ENCODE measurements around the gene IFITM2.

IFITM2 gene

GRCh38 chr11:278001-278951 is 29.3 kb upstream of the IFITM2 start, which contains the start of gene NLRP6 (continued):
- no peak for TF ChIP-seq ZNF792 (tag by site-specific recombination; IDR thresholded peaks at IDR 0.05)
- TF ChIP-seq ZNF302 (tag by site-specific recombination; IDR thresholded peaks at IDR 0.05; ENCODE audit: low read depth), result no peak
- TF ChIP-seq ZNF518A (tag by site-specific recombination; conservative IDR thresholded peaks at IDR 0.05; ENCODE audit: low read depth), result no peak

GRCh38 chr11:279040-279965 is 28.3 kb upstream of the IFITM2 start:
- Histone ChIP-seq H3K4me3 (ENCODE audit: low read depth, low read length) (no peak overlapping the region), H3K36me3 (ENCODE audit: control insufficient read depth in 2 of 2, insufficient read depth in 1 of 2, low read length in 2 of 2) (no peaks in the 10 kb centered on the region), H3K27ac (ENCODE audit: extremely low read depth, low read depth, low read length) (no peak overlapping the region), H3K4me1 (ENCODE audit: control insufficient read depth, insufficient read depth, low read length) (no peaks in the 10 kb centered on the region), H3K9me3 (ENCODE audit: control insufficient read depth, insufficient read depth, low read depth, low read length) (no peaks in the 10 kb centered on the region)
- ChIA-PET CTCF (interaction anchor here (1.0 to 4.0 kb wide), 2 partner anchors 29 to 76 kb away, joined by 7 to 28 read pairs; no protein-coding TSS in a partner anchor), POLR2A (no interaction called here)
- no peak for TF ChIP-seq ZNF549 (tag by site-specific recombination; IDR thresholded peaks at IDR 0.05)
- TF ChIP-seq GFI1B (tag by site-specific recombination; IDR thresholded peaks at IDR 0.05), result no peak
- TF ChIP-seq ZNF776 (tag by site-specific recombination; IDR thresholded peaks at IDR 0.05; ENCODE audit: borderline replicate concordance), result no peak
- no peak for TF ChIP-seq ZSCAN16 (tag by site-specific recombination; IDR thresholded peaks at IDR 0.05)
- no peak for TF ChIP-seq ZNF645 (tag by site-specific recombination; IDR thresholded peaks at IDR 0.05)
- TF ChIP-seq REPIN1 (tag by site-specific recombination; IDR thresholded peaks at IDR 0.05; ENCODE audit: low read depth), result no peak
- no peak for TF ChIP-seq ZNF544 (tag by site-specific recombination; IDR thresholded peaks at IDR 0.05)
- TF ChIP-seq ZNF654 (tag by site-specific recombination; IDR thresholded peaks at IDR 0.05; ENCODE audit: low read depth), result no peak
- TF ChIP-seq ZXDB (tag by site-specific recombination; IDR thresholded peaks at IDR 0.05), result no peak
- TF ChIP-seq ZNF777 (tag by site-specific recombination; IDR thresholded peaks at IDR 0.05; ENCODE audit: borderline replicate concordance), result no peak
- no peak for TF ChIP-seq ZNF280D (tag by site-specific recombination; IDR thresholded peaks at IDR 0.05)
- no peak for TF ChIP-seq PRDM4 (tag by site-specific recombination; IDR thresholded peaks at IDR 0.05)
- TF ChIP-seq ZNF140 (tag by site-specific recombination; IDR thresholded peaks at IDR 0.05), result no peak
